GM18909 (cell line): ENCODE measurements around the gene ZNF593.

Experiments
- ATAC-seq: cut with Tn5 transposase; IDR thresholded peaks from one replicate; pipeline ENCODE4 v1.9.1; 2021; ENCODE audit warnings: mild to moderate bottlenecking; ENCODE audit not compliant: unreplicated experiment, poor library complexity

The ZNF593 gene

GRCh38 chr1:26168410-26169197 lies 1.1 kb upstream of the ZNF593 start, which contains the start of gene C1orf232:
TSS of gene C1orf232 (minus strand) at chr1:26168963. CDS start at chr1:26168499, 464 bp downstream.
- no peak for ATAC-seq

- no peak for ATAC-seq
These were observed 532 bp upstream of the ZNF593 start for GRCh38 chr1:26169198-26169554.

- no peak for ATAC-seq
These were observed 739 bp downstream of the ZNF593 start for GRCh38 chr1:26170472-26170821.

- no peak for ATAC-seq
These were observed 1.7 kb downstream of the ZNF593 start, which contains the start of gene ZNF593OS for GRCh38 chr1:26171084-26172072. TSS of gene ZNF593OS (minus strand) at chr1:26171832. CDS start at chr1:26171661, 171 bp downstream.

GRCh38 chr1:26175346-26175745 lies 5.6 kb downstream of the ZNF593 start:
- ATAC-seq: no peak

- no peak for ATAC-seq
These were observed 7.5 kb downstream of the ZNF593 start, which contains the start of gene CNKSR1 for GRCh38 chr1:26177182-26177684. TSS of gene CNKSR1 (plus strand) at chr1:26177491. CDS start at chr1:26177548, 57 bp downstream.

DNA sequence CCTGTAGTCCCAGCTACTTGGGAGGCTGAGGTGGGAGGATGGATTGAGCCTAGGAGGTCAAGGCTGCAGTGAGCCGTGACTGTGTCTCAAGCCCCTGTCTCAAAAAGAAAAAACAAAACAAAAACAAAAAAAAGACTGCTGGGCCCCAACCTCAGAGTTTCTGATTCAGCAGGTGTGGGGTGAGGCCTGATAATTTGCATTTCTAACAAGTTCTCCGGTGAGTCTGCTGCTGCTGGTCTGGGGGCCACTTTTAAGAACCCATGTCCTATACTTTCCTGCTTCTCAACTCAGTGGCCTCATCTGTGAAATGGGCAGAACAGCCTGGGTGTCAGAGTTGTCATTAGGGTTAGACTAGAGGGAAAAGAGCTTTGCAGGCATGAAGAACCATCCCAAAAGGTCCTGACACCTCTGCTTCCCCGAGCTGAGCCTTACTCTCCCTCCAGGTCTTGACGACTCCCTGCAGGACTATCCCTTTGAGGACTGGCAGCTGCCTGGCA lies 10.3 kb downstream of the ZNF593 start:
- no peak for ATAC-seq

DNA sequence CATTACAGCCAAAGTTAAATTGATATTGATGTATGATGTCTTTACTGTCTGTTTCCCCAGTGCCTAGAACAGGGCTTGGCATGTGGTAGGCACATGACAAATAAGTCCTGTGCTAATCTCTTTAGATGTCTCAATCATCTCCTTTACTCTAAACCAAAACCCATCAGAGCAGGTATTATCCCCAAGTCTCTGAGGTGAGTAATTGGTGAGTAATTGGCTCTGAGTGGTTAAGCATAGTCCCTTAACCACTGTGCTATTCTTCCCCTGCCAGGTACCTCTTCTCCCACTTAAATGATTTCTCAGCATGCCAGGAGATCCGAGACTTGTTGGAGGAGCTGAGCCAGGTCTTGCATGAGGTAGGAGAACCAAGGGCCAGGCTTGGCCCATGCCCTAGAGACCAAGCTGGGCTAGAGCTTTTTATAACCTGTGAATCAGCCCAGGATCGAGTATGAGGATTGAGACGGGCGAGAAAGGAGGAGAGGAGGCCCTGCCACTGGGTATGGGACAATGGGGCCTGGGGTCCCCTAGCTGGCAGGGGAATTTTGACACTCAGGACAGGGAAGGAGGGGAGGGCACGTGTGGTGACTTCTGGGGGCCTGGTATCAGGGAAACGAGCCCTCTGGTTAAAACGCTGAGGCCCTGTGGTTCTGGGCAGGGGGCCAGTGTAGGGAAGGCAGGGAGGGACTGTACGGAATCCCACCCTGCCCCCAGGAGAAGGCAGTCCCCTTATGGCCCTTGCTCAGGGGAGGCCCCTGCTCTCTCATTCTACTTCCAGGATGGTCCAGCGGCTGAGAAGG lies 12.1 kb downstream of the ZNF593 start:
- ATAC-seq: no peak

DNA sequence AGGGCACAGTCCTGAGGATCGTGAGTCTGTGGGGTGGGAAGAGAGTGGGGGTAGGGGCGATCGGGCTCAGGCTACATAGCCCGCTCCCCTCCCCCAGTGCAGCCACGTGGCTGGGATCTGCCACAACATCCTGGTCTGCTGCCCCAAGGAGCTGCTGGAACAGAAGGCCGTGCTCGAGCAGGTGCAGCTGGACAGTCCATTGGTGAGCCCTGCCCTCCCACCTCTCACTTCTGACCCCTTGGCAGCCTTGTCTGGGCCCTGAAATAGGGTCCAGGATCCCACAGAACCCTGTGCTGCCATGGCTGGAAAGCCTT lies 12.6 kb downstream of the ZNF593 start:
- ATAC-seq: no peak

DNA sequence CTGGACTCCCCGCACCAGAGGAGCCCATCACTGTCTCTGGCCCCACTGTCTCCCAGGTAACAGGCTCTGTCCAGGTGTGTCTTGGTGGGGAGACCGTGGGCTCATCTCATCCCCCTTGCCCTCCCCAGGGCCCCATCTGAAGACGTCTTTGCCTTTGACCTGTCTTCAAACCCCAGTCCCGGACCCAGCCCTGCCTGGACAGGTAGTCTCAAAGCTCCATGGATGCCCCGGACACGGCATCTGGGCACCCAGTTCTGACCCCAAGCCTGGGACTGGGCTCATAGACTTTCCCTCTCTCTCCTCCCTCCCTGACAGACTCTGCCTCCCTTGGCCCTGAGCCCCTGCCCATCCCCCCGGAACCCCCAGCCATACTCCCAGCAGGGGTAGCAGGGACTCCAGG lies 14.4 kb downstream of the ZNF593 start:
- ATAC-seq: no peak

DNA sequence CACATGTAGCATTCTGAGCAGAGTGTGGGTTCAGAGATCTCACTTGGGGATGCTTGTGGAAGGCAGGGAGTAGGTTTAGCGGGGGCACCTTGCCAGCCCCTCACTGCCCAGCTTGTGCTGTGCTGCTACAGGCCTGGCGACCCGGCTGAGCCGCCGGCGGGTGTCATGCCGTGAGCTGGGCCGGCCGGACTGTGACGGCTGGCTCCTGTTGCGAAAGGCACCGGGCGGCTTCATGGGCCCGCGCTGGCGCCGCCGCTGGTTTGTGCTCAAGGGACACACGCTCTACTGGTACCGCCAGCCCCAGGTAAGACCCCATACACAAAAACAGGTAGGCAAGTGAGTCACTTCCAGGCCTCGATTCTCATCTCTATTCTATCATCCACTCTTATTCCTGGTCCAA lies 15.2 kb downstream of the ZNF593 start:
- no peak for ATAC-seq

- no peak for ATAC-seq
These were observed 18.2 kb downstream of the ZNF593 start for GRCh38 chr1:26187882-26188281.

- ATAC-seq: no peak
These were observed 18.8 kb downstream of the ZNF593 start for GRCh38 chr1:26188477-26188876.

DNA sequence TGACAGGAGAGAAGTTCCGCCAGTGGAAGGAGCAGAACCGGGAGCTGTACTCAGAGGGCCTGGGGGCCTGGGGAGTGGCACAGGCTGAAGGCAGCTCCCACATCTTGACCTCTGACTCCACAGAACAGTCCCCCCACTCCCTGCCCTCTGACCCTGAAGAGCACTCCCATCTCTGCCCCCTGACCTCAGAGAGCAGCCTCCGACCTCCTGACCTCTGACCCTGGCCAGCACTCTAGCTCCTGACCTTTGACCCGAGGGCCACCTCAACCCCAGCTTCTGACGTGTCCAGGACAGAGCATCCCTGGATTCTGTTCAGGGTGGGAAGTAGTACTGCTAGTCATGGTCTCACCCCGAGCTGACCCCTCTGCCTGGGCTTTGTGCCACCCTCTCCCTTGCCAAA lies 19.6 kb downstream of the ZNF593 start:
- no peak for ATAC-seq

- no peak for ATAC-seq
These were observed 20.1 kb downstream of the ZNF593 start for GRCh38 chr1:26189751-26190275.

- ATAC-seq: no peak
These were observed 20.8 kb downstream of the ZNF593 start, which contains the start of gene CATSPER4 for GRCh38 chr1:26190373-26190987. TSS of gene CATSPER4 (plus strand) at chr1:26190602. CDS start at chr1:26190628, 26 bp downstream.

- no peak for ATAC-seq
These were observed 22.0 kb downstream of the ZNF593 start for GRCh38 chr1:26191739-26192138.

GRCh38 chr1:26195805-26196204 lies 26.1 kb downstream of the ZNF593 start:
- no peak for ATAC-seq

DNA sequence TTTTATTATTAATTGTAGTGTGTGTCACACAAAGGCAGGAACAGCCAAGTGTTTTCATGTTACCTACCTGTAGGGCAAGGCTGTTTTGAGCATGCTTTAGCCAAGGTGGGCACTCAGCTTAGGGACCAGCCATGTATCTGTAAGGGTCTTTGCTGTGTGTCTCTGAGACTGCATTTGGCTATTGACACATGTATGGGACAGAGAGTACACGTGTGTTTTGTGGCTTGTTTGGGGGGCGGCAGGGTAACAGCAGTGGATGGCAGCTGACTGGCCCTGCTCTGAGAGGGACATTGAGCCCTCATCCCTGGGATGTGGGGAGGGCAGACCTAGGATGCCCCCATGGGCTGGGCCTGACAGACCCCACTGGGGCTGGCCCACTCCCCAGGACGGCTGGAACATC lies 27.6 kb downstream of the ZNF593 start:
- no peak for ATAC-seq
